HUES48 (cell line): ENCODE results near the gene PTPRN2.
A peak's percentile ranks its signal among the peaks of the same experiment; 100 is the strongest.

ENCODE experiments used
- H3K27ac ChIP-seq: one replicate; pipeline ENCODE4 v1.7.0; 2013; ENCODE audit warnings: low read depth, low read length, inconsistent platforms
- H3K27me3 ChIP-seq: 2 replicates; pipeline ENCODE4 v1.6.1; 2013; ENCODE audit warnings: mild to moderate bottlenecking, low read length; ENCODE audit not compliant: control insufficient read depth, insufficient read depth
- H3K36me3 ChIP-seq: 2 replicates; pipeline ENCODE4 v1.6.1; 2013; ENCODE audit warnings: low read length; ENCODE audit not compliant: control insufficient read depth, insufficient read depth
- H3K4me1 ChIP-seq: 2 replicates; pipeline ENCODE4 v1.6.1; 2013; ENCODE audit warnings: mild to moderate bottlenecking, low read length; ENCODE audit not compliant: control insufficient read depth, insufficient read depth
- H3K4me3 ChIP-seq: 2 replicates; pipeline ENCODE4 v1.5.1; 2013; ENCODE audit warnings: mild to moderate bottlenecking, low read depth, low read length
- H3K9ac ChIP-seq: 2 replicates; pipeline ENCODE4 v1.6.1; 2013; ENCODE audit warnings: mild to moderate bottlenecking, low read depth, low read length, moderate library complexity
- H3K9me3 ChIP-seq: 2 replicates; pipeline ENCODE4 v1.6.1; 2013; ENCODE audit warnings: low read length; ENCODE audit not compliant: control insufficient read depth, insufficient read depth

The PTPRN2 gene

DNA sequence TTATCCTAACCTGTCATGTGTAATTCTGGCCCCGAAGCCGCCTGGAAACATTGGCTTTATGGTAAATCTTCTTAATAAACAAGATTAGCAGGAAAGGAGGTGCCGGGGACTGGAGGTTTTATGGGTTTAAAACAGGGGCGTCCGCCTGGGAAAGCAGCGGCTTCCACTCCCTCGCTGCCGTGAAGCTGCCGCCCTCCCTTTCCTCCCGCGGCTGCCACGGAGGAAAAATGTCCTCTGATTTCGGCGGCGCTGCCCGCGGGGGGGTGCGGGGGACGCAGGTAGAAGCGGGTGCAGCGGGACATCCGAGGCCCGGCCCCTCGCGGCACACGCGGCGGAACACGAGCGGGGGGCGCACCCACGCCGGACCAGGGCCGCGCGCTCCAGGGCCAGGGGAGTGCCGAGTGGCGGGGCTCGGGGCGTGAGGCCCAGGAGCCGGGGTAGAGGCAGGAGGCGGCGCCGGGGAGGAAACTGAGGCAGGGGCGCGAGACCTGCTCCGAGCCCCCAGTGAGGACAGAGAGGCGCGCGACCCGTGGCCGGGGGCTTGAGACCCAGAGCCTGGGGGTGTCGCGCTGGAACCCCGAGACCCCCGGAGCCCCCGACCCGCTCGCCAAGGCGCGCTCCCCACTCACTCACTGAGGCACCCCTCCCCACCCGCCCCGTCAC, 993 bp downstream of the PTPRN2 start:
- Histone ChIP-seq H3K4me1 (peaks cover 5% of the 10 kb centered on the region; the same call in 1 of the 2 replicates), H3K9ac (no peak overlapping the region), H3K27me3 (peaks cover 70% of the 10 kb centered on the region), H3K9me3 (no peaks in the 10 kb centered on the region), H3K4me3 (peak overlapping the region; percentile 38), H3K27ac (no peak overlapping the region), H3K36me3 (no peaks in the 10 kb centered on the region)

DNA sequence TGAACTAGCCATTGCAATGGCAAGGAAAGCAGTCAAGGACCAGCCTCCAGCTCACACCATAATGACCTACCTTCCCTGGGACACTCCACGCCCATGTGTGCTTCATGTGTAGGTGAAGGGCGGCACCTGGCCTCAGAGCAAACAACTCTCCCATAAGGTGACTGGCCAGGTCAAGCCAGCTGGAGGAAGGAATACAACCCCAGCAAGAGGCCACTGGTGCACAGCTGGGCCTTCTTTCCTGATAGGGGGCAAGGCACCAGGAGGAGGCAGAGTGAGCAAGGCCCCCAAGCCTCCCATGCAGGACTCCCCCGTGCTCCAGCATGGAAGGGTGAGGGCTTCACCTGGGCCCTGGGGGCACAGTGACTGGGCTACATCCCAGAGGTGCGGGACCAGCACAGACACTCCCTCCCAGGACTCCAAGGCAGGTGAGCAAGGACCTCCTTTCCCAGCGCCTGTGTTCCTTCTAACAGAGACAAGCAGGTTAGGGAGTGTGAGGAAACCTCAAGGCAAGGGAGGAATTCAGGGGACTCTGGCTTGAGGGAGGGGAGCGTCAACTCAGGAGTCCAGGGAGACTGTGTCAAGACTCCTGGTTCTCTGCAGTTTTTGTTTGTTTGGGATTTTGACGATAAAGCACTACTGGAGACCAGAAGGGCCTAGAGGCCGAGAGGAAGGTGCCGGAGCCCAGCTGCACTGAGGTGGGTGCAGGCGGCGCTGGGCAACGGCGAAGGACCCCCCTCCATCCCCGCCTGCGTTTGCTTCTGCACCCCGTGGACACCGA, 1.7 kb downstream of the PTPRN2 start:
- H3K9ac ChIP-seq = no peak overlapping the region
- peaks cover 64% of the 10 kb centered on the region for H3K27me3 ChIP-seq
- H3K36me3 ChIP-seq = no peaks in the 10 kb centered on the region
- H3K4me1 ChIP-seq = peaks cover 5% of the 10 kb centered on the region; the same call in 1 of the 2 replicates
- no peaks in the 10 kb centered on the region for H3K9me3 ChIP-seq
- H3K4me3 ChIP-seq = peak overlapping the region; percentile 38; the same call in 1 of the 2 replicates
- H3K27ac ChIP-seq = no peak overlapping the region

DNA sequence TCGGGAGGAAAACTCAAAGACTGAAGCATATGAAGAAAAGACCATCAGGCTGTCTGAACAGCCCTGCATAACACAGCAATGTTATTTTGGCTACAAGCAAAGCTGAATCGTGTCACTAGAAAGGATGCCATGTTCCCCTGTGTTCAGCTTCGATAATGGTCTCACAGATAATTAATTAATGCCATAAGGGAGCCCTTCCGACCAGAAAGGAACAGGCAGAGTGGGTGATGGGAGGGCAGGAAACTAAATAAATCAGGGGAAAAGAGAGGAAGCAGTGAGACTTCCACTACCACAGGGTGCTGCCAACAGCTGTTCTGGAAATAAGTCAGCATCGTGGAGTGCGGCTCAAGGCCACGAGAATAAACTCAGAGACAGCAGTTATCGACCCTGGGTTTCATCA, 3.2 kb downstream of the PTPRN2 start:
- peaks cover 49% of the 10 kb centered on the region for H3K27me3 ChIP-seq
- peaks cover 5% of the 10 kb centered on the region; the same call in 1 of the 2 replicates for H3K4me1 ChIP-seq
- no peak overlapping the region for H3K9ac ChIP-seq
- peaks cover 10% of the 10 kb centered on the region for H3K9me3 ChIP-seq
- H3K36me3 ChIP-seq = no peaks in the 10 kb centered on the region
- no peak overlapping the region for H3K4me3 ChIP-seq
- no peak overlapping the region for H3K27ac ChIP-seq

DNA sequence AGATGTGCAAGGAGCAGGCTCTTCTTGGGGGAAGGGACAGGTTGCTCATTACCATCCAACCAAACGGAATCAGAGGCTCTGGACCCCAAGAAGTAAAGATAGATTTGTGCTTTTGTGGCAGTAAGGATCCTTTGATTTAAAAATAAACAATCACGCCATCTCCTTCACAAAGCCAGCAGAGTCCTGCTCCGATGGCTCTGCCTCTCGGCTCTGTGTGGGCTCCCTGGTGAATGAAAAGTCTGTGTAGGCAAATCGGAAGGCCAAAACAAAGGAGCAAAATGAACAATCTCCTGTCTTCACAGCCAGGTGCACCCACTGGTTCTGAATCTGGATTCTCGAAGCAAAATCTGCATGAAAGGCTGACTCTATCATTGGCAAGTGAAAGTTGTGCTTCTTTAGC, 3.8 kb downstream of the PTPRN2 start:
- H3K27ac ChIP-seq = no peak overlapping the region
- no peak overlapping the region for H3K9ac ChIP-seq
- peaks cover 43% of the 10 kb centered on the region for H3K27me3 ChIP-seq
- H3K9me3 ChIP-seq = peaks cover 10% of the 10 kb centered on the region
- no peak overlapping the region for H3K4me3 ChIP-seq
- no peaks in the 10 kb centered on the region for H3K36me3 ChIP-seq
- H3K4me1 ChIP-seq = peaks cover 3% of the 10 kb centered on the region; the same call in 1 of the 2 replicates

DNA sequence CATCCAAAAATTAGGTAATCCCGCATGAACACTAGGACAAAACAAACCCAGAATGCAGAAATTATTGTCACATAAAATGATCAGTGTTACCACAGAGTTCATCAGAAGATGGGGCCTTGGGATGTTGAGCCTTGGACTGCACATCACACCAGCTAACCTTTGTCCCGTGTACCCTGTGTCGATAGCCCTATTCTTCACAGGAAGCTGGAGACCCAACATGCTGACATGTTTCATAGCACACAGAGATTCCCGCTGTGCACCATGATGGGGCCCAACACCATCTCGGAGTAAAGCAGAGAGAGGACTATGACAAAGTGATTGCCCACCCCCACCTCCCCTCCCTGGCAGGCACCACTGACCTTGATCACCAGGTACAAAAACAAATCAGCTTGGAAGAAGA, 4.5 kb downstream of the PTPRN2 start:
- H3K27me3 ChIP-seq = peaks cover 36% of the 10 kb centered on the region
- H3K9me3 ChIP-seq = peaks cover 10% of the 10 kb centered on the region
- no peak overlapping the region for H3K27ac ChIP-seq
- H3K4me3 ChIP-seq = no peak overlapping the region
- no peaks in the 10 kb centered on the region; the same call in 1 of the 2 replicates for H3K4me1 ChIP-seq
- no peak overlapping the region for H3K9ac ChIP-seq
- H3K36me3 ChIP-seq = no peaks in the 10 kb centered on the region

DNA sequence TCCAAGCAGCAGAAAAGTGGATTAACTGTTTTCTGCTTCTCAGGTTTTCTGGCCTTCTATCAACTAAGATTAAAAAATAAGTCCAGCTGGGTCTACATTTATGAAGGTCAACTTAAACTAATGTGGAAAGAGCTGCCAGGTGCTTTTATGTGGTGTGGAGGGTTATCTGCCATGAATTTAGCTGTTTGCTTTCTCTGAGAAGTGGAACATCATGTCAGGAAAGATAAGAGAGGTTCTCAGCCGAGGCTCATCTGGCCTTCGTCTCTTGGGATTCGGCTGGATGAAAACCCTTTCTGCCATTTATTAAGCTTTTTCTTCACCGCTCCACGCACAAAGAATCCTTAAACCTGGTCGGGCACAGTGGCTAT, 5.5 kb downstream of the PTPRN2 start:
- no peak overlapping the region for H3K4me3 ChIP-seq
- peaks cover 34% of the 10 kb centered on the region for H3K27me3 ChIP-seq
- peaks cover 10% of the 10 kb centered on the region for H3K9me3 ChIP-seq
- H3K4me1 ChIP-seq = no peaks in the 10 kb centered on the region; the same call in 1 of the 2 replicates
- no peak overlapping the region for H3K9ac ChIP-seq
- H3K27ac ChIP-seq = no peak overlapping the region
- H3K36me3 ChIP-seq = no peaks in the 10 kb centered on the region

DNA sequence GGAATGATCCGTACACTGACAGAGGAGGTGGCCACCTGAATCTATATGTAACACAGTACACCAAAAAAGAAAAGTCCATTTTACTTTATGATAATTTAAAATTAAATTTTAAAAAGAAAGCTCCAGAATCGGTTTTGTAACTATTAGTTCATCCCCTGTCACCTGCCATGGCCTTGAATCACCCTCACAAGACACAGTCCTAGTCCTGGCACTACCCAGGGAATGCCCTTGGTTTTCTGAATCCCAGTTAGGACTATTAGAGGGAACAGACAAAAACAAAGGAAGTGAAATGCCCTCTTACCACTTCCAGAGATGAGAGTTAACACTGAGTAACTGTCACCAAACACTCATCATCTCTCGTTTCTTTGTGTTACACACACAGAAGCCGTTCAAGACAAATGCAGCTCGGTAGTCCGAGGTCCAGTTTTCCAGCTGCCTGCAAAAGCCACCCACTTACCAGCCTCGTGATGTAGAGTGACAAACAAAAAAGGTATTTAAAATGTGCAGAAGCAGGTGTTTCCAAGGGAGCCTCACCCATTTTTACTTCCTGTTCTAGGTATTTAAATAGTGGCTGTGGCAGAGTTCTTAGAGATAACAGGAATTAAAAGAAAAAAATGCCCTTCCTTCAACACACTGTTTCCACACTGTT, 6.1 kb downstream of the PTPRN2 start:
- no peak overlapping the region for H3K9ac ChIP-seq
- peaks cover 31% of the 10 kb centered on the region for H3K27me3 ChIP-seq
- no peaks in the 10 kb centered on the region; the same call in 1 of the 2 replicates for H3K4me1 ChIP-seq
- no peak overlapping the region for H3K4me3 ChIP-seq
- H3K36me3 ChIP-seq = no peaks in the 10 kb centered on the region
- peaks cover 10% of the 10 kb centered on the region for H3K9me3 ChIP-seq
- no peak overlapping the region for H3K27ac ChIP-seq

DNA sequence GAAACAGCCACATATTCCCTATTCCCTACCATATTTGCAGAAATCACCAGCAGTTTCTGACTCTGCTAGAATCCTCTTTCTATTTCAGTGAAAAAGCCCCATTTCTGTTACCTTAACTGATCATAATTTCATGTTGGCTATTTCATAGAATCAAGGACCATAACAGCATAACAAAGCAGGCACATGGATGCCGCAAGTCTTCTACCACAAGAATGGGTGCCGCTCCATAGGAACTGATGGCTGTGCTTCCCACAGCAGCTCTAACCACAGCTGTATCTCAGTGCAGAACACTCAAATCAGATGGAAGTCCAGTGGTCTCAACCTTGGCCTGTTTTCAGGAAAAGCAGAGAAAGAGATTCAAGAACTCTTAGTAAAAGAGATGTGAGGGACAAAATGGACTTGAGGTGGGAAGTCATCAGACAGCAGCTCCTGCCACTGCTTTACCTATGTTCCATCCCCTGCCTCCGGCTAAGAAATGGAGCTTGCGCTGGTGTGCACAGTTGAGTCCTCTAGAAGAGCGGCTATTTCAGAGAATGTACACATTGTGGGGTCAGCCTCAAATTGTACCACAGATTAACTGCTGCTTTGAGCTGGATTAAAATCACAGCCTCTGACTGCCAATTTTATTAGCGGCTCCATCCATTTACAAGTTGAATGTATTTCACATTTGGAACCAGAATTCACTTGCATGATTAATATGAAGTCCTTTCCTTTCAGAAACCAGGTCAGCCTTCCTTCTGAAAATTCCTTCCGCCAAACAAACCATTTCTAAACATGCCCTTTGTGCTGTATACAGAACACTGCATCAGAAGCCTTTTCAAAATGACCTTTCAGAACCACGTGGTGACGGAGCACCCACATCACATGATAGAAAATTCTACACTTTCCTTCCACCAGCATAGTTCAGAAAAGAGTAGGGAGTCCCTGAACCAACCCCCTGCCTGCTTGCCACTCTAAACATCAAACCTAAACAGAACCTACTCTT, 7.7 kb downstream of the PTPRN2 start:
- no peak overlapping the region for H3K4me3 ChIP-seq
- H3K9me3 ChIP-seq = peaks cover 10% of the 10 kb centered on the region
- H3K27me3 ChIP-seq = peaks cover 14% of the 10 kb centered on the region
- H3K27ac ChIP-seq = no peak overlapping the region
- no peaks in the 10 kb centered on the region for H3K4me1 ChIP-seq
- no peak overlapping the region for H3K9ac ChIP-seq
- no peaks in the 10 kb centered on the region for H3K36me3 ChIP-seq

DNA sequence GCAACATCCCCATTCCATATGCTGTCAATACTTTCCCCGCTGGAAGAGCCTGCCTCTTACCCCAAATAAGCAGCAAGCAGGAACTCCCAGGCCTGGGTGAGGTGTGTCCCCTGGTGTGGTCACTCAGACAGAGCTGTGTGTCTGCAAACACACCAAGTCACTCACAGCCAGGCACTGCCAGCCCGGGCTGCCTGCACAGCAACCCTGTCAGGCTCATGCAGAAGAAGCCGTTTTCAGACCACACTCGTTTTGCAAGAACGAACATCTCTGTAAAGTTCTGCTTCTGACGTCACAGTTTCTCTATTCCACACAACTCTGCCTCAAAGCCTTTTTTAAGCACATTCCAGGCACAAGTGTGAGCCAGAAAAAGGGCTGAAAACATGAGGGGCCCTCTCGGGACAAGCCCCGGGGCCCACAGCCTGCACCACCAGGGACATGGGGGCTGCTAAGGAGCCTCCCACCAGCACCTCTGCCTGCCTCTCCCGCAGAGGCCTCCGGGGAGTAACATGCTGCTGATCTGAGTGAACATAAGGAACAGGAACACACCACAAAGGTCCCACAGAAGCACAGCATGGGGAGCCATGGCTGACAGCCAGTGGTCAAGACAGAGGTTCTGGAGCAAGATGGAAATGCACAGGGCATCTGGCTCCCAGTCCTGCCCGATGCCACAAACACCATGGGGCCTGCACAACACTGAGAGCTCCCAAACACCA, 11.4 kb downstream of the PTPRN2 start:
- Histone ChIP-seq H3K4me3 (no peak overlapping the region), H3K4me1 (no peaks in the 10 kb centered on the region), H3K27me3 (0 out of 2 replicates have a peak, but pooled peaks cover 4% of the 10 kb centered on the region), H3K36me3 (no peaks in the 10 kb centered on the region), H3K27ac (no peak overlapping the region), H3K9ac (no peak overlapping the region), H3K9me3 (peaks cover 10% of the 10 kb centered on the region)
